NCI-H774 (cell line): ENCODE measurements around the gene RPL19.

Source experiments
- DNase-seq: peaks from one replicate; lab custom pipeline; 2025; lab: John Stamatoyannopoulos, UW

The RPL19 gene

DNA sequence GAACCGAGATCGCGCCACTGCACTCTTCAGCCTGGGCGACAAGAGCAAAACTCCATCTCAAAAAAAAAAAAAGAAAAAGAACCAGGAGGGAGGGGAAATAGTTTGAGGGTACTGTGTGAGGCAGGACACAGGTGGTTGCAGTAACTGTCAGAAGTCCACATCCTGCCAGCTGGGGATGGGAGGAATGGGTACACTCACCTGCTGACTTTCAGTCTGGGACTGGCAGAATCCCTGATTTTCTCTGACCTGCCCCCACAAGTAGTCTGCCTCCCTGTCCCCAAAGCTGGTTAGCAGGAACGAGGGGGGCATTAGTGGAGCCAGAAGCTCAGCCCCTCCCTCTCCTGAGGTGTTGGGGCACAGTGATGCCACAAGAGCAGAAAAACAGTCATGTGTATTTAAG lies 27.0 kb upstream of the RPL19 start:
- DNase-seq: no peak

DNA sequence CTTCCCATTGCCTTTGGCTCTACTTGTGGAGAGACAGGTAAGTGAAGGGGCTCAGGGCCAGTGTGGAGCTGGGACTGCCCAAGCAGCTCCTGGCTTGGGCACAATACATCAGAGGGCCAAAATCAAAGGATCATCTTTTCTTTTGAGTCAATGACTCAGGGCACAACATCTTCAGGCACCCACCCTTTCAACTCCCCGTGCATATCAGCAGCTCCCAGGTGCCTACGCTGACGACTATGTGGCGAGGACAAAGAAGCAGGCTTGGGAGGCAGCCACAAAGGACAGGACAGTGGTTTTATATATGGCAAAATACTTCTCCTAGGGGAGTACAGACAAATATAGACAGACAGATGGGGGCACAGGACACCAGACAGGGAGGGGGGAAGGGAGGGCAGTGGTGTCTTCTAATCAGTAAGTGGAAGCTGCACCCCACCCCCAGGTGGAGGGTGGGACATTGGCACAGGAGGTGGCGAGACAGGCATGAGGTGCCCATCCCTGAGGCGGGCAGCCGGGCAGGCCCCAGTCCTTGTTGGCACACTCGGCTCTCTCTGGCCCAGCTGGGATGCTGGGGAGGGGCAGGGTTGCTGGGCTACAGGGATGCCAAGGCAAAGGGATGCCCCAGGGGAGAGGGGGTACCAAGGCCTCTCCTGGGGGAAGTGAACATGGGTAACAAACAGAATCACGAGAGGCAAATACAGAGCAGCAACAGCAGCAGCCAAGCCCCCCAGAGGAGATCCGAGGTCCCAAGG lies 26.4 kb upstream of the RPL19 start:
- no peak for DNase-seq

DNA sequence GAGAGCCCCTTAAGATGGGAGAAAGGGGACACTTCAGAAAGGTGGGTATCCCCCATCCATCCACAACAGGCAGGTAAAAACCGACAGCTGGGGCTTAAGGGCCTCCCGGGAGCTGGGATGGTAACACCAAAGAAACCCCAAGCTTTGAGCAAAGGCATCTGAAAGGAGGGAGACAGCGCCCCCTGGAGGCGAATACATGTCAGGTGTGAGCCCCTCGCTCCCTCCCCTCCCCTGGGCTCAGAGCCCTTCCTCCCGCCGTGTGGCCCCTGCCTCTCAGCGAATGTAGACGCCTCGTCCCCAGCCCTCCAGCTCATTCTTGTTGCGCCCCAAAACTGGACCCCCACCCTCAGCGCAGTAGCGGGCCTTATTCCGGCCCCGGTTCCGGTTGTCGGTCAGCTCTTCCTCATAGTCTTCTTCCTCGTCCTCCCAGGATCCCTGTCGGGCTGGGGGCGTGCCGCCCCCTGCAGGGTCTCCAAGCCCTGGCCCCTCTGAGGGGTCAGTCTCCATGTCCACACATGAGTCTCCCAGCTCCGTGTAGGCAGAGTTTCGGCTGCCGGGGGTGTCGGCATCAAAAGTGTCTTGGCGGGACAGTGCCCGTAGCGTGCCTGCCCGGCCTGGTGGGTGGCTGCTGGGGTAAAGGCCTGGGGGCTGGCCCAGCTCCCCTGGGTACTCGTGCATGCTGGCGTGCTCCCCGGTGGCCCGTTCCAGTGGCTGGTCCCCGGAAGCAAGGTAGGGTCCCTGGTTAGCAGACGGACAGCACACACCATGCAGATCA lies 25.0 kb upstream of the RPL19 start:
- peak; percentile 54 for DNase-seq

DNA sequence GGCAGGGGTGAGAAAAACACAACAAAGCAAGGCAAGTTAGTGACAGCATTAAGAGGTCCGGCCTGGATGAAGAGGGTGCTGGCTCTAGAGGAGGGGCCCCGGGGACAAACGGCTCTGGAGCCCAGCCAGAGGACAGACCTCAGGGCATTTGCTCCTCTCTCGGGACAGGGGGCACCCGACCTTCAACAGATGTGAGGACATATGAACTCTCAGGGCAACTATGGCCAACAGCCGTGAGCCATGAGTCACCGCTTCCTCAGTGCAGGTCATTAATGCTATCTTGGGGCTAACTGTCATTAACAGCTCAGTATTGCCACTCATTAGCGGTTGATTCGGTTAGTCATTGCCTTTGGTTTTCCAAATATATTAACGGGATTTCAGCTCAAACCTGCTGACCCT lies 24.4 kb upstream of the RPL19 start:
- DNase-seq: no peak

DNA sequence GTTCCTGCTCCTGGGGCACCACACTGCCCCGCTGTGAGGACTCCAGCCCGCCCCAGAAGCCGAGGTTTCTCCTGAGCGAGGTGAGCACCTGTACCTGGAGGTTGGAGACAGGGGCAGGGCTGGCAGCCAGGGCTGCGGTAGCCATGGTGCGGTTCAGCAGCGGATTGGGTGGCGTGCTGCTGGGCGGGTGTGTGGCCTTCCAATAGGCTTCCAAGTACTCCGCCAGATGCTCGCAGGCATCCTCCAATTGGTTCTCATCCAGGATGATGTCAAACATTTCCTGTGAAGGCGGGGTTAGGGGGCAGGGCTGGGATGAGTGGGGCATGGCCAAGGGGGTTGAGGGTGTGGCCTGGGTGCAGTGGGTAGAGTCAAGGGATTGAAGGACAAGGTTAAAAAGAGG lies 22.8 kb upstream of the RPL19 start:
- DNase-seq: no peak

DNA sequence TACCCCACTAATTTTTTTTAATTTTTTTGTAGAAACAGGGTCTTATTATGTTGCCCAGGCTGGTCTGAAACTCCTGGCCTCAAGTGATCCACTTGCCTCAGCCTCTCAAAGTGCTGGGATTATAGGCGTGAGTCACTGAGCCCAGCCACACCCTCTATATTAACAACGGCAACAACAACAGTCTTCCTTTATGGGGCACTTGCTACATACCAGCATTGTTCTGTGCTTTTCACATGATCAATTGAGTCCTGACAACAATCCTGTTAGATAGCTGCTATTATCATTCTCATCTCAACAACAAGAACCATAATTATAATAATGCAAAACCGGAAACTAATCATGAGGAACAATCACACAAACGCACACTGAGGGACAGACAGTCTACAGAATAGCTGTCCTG lies 21.5 kb upstream of the RPL19 start:
- DNase-seq: no peak

DNA sequence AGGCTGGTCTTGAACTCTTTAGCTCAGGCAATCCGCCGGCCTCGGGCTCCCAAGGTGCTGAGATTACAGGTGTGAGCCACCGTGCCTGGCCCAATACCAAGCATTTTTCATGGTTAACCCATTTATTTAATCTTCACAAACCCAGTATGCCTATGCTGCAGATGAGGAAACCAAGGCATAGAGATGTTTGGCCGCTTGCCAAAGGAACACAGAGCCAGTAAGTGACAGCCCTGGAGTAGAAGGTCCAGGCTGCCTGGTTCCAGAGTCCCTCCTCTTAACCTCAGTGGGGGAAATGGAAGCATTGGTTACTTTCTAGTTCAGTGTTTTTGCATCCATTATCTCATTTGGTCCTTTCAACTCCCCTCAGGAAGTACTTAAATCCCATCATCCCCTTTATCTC lies 18.8 kb upstream of the RPL19 start:
- DNase-seq: no peak

DNA sequence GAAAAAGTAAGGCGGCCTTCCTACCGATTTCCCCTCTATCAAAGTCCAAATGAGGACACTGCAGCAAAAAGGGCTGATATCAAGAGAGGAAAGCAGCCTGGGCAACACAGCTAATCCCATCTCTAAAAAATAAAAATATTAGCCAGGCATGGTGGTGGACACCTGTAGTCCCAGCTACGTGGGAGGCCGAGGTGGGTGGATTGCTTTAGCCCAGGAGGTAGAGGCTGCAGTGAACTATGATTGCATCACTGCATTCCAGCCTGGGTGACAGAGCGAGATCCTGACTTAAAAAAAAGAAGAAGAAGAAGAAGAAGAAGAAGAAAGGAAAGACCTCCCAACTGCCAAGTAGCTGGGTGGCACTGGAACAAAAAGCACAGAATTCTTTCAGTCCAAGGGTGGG lies 17.0 kb upstream of the RPL19 start:
- DNase-seq: no peak

DNA sequence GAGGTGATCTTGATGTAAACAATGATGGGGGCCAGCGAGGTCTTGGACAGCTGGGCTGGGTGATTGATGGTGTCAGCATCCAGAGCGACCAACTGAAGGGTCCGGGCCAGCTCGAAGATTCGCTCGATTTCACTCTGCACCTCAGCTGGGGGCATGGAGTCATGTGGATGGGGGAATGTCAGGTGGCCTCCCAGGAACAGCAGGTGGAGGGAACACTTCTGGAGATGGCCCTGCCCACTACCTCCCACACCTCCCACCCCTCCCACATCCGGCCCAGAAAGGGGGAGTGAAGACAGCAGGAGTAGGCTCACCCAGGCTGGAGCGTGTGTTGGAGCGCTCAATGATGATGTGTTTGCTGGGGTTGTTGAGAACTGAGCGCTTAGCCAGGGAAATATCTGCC lies 16.4 kb upstream of the RPL19 start:
- no peak for DNase-seq

DNA sequence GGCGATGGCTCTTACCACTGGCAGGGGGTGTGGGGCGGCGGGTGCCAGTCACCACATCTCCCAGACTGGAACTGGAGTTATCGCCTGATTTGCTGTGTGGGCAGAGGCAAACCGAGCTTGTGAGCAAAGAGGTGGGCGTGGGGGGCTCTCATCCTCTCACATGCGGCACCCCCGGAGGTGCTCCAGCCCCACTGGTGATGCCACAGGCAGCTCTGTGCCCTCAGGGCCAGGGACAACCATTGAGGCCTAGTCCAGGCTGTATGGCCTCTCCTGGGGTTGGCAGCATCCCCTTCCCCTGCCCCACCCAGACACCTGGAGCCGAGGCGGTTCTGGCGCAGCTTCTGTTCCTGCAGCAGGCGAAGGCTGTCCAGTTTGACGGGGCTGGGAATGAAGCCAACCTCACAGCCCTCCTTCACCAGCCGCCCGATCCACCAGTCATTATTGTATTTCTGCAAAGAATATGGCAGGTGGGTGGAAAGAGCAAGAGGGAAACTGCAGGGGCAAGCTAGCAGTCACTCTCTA lies 13.5 kb upstream of the RPL19 start:
- no peak for DNase-seq

DNA sequence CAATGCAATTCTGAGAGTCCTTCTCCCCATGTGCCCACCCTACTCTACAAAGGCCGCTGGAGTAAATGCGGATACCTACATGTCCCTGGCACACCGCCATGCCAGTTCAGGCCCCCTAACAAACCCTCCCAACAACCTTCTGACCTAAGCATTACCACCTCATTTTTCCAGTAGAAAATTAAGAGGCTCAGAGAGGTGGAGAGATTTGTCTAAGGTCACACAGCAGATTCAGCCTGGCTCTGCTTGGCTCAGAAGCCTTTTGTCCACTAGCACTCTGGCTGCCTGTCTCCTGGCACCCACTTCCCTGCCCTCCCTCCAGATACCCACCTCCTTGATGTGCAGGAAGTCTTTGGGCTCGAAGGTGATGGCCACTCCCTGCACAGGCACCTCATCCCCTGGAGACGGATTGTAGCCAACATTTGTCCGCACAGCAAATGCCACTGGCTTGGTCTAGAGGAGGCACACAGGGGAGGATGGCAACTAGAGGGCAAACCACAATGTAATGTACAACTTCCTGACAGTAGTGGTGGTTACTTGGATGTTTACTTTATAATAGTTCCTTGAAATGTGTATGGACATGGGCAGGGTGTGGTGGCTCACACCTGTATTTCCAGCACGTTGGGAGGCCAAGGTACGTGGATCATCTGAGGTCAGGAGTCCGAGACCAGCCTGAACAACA lies 12.8 kb upstream of the RPL19 start:
- DNase-seq: no peak

DNA sequence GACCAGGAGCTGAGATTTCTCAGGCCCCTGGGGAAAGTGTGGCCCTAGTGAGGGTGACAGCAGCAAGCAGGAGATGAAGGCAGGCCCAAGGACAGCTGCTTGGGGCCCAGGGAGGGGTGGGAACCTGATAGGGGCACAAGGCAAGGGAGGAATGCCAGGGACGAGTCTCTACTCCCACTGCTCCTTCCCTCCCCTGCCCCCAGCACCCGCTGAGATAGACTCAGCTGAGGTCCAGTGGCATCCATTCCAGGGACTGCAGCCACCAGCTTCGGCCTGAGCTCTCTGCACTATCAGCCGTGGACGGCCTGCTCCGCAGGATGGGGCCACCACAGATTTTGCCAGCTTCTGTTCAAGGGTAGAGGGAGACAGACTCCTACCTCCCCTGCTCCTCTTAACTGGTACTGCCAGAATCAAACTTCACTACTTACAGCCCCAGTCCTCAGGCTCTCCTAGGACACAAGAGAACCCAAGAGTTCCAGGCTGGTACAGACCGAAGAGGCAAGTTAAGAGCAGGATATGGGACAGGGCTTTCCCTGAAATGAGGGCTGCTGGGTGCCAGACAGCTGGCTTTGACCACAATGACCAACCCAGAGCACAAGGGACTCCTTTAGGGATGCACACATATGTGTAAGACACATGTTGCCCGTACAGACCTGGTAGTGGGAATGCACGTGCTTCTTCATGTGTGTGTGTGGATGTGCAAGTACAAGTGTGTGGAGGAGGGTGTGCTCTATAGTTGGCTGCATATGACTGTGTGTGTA lies 8.2 kb upstream of the RPL19 start:
- DNase-seq: no peak

DNA sequence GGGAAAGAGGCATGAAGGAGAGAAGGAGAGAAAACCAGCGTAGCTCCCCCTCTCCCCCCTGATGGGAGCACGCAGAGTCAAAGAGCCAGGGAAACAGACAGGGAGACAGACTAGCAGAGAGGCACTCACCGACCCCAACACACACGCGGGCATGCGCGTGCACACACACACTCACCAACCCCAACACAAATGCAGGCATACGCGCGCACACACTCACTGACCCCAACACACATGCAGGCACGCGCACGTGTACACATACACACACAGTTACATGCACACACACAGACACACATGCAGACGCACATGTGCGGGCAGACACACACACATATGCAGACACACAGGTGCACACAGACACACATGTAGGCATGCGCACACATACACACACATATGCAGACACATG lies 7.2 kb upstream of the RPL19 start:
- DNase-seq: no peak

DNA sequence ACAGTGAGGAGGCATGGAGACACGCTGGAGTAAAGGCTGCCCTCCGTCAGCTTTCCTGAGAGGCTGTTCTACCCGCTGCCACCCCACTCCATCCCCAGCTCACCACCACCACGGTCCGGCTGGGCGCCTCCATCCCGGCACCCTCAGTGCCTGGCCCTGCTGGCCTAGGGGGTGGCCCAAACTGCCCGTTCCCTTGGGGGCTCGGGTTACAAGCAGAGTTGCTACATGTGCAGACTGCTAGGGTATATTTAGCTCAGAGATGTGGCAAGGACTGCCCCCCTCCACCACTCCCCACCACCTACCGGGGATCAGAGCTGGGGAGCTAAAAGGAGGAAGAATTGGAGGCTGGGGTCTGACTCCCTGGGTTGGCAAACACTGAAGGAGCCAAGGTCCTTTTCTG lies 6.7 kb upstream of the RPL19 start:
- no peak for DNase-seq

DNA sequence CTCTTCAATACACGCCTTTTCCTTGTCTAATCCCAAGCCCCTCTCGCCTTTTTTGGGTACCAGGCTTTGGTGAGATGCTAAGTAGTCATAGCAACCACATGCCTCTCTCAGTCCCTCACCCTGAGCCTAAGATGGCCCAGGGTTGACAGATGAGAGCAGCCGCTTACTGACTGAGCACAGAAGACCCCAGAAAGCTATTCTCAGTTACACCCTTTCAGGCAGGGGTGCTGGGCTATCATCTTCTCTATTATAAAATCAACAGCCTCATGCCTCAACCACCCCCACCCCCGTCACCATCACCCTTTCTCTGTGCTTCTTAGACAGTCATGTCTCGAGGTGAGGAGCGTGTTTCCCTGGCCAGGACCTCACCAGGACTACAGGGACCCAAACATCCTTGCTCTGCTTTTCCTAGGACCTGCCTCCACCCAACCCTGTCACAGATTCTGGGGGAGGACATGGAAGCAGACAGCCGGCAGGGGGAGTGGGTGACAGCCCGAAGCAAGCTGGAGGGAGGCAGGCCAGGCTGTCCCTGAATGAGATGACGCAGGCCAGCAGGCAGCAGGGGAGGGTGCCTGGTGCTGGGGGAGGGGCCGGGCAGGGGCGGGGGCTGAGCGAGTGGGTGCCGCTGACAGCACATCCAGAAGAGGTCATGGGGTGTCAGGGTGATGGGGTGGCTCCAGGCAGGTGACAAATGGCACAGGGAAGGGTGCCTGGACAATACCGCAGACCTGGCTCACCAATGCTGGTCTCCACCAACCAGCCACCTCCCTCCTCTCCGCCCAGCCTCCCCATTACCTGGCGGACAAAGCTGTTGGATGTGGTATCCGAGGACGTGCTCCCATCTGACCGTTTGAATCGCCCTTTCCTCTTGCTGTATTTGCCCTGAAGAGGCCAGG lies 5.7 kb upstream of the RPL19 start:
- DNase-seq: no peak

DNA sequence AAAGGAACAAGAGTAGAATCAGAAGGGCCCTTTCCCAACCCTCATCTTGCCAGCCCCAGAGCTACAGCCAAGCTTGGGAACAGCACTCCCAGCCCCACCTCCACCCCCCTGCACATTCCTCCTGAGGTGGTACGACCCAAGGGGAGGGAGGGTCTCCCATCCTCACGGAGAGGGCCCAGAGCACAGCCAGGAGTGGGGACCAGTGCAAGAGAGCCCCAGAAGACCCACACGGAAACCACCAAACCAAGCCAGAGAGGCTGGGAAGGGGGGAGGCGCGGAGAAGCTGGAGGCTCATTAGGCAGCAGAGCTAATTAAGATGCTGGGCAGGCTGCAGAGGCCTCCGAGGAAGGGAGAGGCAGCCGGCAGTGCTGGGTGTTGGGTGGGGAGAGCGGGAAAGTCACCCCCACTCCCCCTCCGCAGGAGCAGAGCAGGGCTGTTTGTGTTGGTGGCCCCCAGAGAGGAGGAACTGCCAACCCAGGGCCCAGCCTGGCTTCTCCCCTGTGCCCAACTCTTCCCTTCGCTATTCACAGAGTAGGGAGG lies 5.0 kb upstream of the RPL19 start:
- DNase-seq: no peak

DNA sequence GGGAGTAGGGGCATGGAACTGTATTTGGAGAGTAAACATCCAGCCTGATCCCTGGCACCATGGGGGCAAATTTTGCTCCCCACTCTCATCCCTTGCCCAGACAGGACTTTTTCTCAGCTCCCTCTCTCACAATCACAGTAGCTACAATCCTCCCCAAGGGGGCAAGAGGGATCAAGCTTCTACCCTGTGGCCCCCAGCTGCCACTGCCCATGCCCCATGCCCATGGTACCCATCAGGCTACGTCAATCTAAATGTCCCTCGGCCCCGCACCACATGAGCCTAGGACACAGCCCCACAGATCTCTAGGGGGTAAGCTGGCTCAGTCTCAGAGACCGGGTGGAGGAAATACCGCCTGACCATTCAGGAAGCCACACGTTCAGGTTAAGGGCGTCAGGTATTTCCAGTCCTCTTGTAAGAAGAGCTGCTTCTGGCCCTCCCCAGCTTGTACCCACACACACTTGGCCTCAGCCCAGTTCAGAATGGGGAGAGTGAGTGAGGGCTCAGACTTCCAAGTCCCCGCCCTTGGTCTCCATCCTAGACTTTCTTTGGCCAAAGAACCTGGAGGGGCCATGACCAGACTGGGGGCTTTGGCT lies 4.4 kb upstream of the RPL19 start:
- DNase-seq: no peak

DNA sequence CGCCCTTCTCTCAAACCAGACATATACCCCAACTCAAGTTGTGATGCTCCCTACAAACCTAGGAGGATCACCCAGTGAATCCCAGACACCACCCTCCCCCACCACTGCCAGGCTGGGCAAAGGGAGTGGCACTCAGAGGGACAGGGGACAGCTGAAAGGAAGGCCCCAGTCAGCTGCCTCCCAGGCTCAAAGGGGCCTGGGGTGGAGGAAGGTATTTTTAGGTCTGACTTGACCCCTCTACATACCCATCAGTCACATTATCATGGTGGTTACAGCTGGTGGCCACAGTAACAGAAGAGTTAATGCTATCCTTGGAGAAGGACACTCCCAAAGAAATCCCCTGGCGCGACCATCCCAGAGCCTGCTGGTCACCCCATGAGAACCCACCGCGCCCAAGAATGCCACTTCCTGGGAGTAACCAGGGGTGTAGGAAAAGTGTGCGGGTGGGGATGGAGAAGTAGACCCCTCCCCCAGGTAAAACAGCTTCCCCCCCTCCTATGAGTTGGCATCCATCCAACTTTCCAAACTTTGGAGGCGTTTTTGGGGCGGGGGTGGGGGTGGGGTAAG lies 3.8 kb upstream of the RPL19 start:
- no peak for DNase-seq

DNA sequence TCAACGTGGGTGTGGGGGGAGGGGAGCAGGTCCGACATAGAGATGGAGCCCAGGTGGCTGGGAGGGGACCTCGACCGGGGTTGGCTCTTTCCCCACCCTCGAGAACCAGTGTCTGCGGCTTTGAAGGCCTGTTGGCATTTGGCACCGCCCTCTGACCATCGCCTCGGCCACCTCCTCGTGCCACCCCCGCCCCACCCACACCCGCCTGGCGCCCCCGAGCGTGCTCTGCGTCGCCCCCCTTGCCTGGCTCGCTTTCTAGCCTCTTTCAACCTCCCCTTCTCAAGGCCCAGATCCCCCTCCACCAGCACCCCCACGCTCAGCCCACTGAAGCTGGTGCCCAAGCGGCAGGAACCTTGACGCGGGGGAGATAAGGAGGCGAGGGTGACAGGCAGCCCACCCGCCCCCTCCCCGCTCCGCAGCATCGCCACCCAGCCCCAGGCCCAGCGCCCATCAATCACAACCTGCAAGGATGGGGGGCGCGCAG lies 3.2 kb upstream of the RPL19 start:
- DNase-seq: peak; percentile 42
